ENCODE results near the gene HDLBP.

HDLBP gene

DNA sequence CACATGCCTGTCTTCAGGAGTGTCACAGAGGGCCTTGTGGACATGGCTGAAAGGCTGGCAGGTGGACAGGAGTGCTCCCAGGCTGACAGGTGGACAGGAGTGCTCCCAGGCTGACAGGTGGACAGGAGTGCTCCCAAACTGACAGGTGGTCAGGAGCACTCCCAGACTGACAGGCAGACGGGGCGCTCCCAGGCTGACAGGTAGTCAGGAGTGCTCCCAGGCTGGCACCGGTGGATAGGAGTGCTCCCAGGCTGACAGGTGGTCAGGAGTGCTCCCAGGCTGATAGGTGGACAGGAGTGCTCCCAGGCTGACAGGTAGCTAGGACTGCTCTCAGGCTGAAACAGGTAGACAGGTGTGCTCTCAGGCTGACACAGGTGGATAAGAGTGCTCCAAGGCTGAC lies 110.4 kb downstream of the HDLBP start:
- CTCF ChIA-PET = no interaction called here
- DNase-seq (ENCODE audit: extremely low spot score) = no peak
- POLR2A ChIA-PET = no interaction called here
- no peak for TF ChIP-seq CTCF (IDR thresholded peaks at IDR 0.05; ENCODE audit: control extremely low read depth, extremely low read depth, low read depth, missing control alignments)

GRCh38 chr2:241204490-241204889 lies 111.0 kb downstream of the HDLBP start:
- no peak for TF ChIP-seq CTCF (IDR thresholded peaks at IDR 0.05; ENCODE audit: control extremely low read depth, extremely low read depth, low read depth, missing control alignments)
- ChIA-PET CTCF (interaction anchor here (0.9 kb wide), 1 partner anchor 9 kb away, joined by 3 read pairs; no protein-coding TSS in a partner anchor), POLR2A (interaction anchor here (0.6 kb wide), 1 partner anchor 73 kb away, joined by 7 read pairs; no protein-coding TSS in a partner anchor)
- no peak for DNase-seq (ENCODE audit: extremely low spot score)

- no peak for TF ChIP-seq CTCF (IDR thresholded peaks at IDR 0.05; ENCODE audit: control extremely low read depth, extremely low read depth, low read depth, missing control alignments)
- DNase-seq (ENCODE audit: extremely low spot score) = no peak
- CTCF ChIA-PET = interaction anchor here (0.9 to 1.3 kb wide), 2 partner anchors 8 to 15 kb away, joined by 3 read pairs; no protein-coding TSS in a partner anchor
- POLR2A ChIA-PET = interaction anchor here (0.6 kb wide), 1 partner anchor 72 kb away, joined by 7 read pairs; no protein-coding TSS in a partner anchor
Measured at GRCh38 chr2:241204010-241204384, 111.5 kb downstream of the HDLBP start.

- TF ChIP-seq CTCF (IDR thresholded peaks at IDR 0.05; ENCODE audit: control extremely low read depth, extremely low read depth, low read depth, missing control alignments) = no peak
- DNase-seq (ENCODE audit: extremely low spot score) = no peak
- CTCF ChIA-PET = interaction anchor here (0.9 to 1.3 kb wide), 2 partner anchors 8 to 16 kb away, joined by 3 read pairs; no protein-coding TSS in a partner anchor
- POLR2A ChIA-PET = no interaction called here
Measured at GRCh38 chr2:241203218-241204009, 112.1 kb downstream of the HDLBP start.

- no peak for DNase-seq (ENCODE audit: extremely low spot score)
- ChIA-PET CTCF (no interaction called here), POLR2A (no interaction called here)
- TF ChIP-seq CTCF (IDR thresholded peaks at IDR 0.05; ENCODE audit: control extremely low read depth, extremely low read depth, low read depth, missing control alignments) = no peak
Measured at GRCh38 chr2:241202681-241203080, 112.8 kb downstream of the HDLBP start.

DNA sequence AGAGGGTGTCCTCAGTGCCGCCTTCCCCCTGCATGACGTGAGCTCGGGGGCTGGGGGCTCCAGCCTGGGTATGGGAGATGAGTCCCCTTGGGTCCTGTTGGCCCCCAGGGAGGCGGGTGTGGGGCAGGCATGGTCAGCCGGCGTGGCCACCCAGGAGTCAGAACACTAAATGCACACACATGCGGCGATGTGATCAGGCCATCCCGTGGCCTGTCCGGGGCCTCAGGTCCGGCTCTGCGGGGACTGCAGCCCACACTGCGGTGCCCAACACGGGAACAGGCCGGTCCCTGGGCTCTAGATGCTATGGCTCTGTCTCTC lies 113.2 kb downstream of the HDLBP start:
- DNase-seq (ENCODE audit: extremely low spot score) = no peak
- ChIA-PET CTCF (interaction anchor here (0.8 kb wide), 1 partner anchor 22 kb away, joined by 3 read pairs; no protein-coding TSS in a partner anchor), POLR2A (no interaction called here)
- no peak for TF ChIP-seq CTCF (IDR thresholded peaks at IDR 0.05; ENCODE audit: control extremely low read depth, extremely low read depth, low read depth, missing control alignments)
